GM19468 (cell line): ENCODE data around the gene HCFC1.
"Not testable (repeated sequence)": the region's sequence is repeated elsewhere in the genome, so short reads cannot be mapped to it uniquely, and the experiment has no call there.

Experiments
- ATAC-seq: cut with Tn5 transposase; IDR thresholded peaks from one replicate; pipeline ENCODE4 v1.9.1; 2021; ENCODE audit warnings: mild to moderate bottlenecking, moderate library complexity, moderate number of reproducible peaks; ENCODE audit not compliant: unreplicated experiment; ENCODE audit errors: extremely low read depth

Gene HCFC1

DNA sequence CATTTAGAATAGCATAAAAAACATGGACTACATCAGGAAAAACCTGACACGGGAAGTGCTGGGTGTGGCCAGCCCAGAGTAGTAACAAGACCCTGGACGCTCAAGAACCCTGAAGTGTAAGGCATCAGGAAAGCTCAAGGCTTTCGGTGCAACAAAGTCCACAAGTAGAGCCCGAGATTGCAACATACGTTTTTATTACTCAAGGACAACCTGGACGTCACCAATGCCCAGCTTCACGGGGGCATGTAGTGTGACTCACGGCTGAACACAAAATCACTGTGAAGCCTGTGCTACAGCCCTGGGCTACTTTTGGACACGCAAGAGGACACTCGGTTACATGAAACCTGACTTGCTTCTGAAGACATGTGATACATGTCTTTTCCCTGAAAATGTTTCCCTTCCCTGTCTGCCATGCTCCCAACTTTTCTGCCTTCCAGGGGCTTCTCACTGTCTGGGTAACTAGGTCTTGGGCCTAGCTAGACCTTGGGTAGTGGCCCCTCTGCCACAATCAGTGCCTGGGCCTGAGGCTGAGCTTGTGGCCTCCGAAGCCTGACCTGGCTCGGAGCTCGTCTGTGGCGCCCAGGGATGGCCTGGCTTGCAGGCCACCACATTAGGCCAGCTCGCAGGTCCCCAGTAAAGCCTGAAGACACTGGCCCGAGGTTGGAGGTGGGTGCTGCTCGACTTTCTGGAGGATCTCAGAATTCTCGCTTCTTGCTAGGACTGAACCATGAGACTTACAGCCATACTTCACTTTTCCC is 38.9 kb upstream of the HCFC1 start:
- no peak for ATAC-seq

DNA sequence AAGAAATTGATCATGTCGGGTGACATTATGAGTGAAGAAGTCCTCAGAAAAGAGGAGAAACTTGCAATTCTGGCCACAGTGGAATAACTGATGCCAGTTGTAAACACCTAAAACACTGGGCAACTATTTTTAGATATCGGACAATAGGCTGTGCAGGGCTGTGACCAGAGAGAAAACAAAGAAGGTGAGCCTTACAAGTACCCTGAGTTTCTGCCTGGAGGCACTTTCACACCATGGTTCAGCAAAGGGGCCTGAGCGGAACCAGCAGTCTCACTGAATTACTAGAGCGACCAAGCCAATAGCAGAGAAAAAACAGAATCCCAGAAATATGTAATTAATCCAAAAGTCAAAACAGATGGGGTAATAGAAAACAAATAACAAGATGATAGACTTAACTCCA is 36.9 kb upstream of the HCFC1 start:
- no peak for ATAC-seq

DNA sequence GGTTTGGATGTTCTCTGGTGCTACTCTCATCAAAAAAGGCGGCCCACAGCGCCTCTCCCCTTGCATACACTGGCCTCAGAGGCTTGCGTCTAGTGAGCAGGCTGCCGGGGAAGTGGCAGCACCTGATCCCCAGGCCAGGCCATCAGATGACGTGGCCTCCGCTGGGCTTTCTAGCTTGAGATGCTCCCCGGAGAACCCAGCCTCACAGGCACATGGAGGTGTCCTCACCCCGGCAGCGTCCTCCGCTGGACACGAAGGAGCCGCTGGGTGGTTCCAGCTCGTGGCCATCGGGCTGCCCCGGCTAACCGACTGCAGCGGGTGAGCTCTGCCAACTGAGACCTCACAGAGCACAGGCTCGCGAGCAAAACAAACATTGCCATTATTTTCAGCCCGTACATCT is 35.3 kb upstream of the HCFC1 start:
- no peak for ATAC-seq

DNA sequence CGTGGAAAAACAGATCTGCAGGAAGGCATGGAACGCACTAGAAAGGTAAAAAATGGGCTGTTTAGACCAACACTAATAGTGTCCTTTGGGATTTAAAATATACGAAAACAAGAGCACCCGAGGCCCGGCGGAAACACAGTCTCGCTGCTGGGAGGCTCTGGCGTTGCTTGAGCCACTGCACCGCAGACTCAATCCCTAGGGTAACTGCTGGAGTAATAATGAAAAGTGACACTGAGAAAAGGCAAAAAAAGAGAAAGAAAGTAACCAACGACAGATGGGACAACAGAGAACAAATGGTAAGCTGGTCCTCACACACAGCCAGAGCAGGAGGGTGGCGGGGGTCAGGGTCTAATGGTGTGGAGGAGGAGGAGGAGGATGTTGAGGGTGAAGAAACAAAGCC is 32.7 kb upstream of the HCFC1 start:
- ATAC-seq, result no peak

DNA sequence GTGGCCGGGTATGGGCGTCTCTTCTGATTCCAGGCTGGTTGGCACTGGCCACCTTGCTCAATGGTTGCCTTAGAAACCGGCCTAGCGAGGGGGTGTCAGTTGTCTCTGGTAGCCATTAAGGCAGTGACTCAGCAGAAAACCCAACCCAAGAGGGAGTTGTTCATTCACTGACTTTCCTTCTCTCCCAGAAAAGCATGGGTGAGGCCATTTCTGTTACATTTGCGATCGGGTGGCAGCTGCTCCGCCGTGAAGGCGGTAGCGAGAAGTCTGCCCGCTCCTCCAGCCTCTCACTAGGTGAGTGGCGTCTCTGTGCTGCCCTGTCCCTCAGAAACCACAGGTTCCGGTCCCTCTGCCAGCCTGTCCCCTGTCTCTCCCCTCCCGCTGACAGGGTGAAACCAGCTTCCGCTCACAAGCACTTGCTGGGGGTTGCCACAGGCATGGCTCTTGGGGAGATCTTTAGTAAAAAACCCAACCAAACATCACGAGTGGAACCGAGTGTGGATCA is 30.6 kb upstream of the HCFC1 start:
- ATAC-seq, result no peak

DNA sequence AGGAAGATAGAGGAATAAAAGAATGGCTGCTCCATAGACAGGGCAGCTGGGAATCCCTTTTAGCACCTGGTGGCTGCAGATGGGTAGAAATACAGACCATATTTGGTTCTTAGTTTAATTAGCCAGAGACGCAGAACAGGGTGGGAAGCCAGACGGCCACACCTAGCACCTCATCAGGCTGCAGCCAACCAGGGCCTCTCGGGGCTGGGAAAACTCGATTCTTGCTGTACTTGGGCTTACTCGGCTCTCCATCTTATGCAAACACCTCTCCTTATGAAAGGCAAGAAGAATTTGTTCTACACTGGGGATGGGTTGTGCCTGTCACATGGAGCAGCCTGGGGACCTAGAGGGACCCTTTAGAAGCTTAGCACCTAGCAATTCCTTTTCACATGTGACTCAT is 28.4 kb upstream of the HCFC1 start:
- ATAC-seq, result no peak

DNA sequence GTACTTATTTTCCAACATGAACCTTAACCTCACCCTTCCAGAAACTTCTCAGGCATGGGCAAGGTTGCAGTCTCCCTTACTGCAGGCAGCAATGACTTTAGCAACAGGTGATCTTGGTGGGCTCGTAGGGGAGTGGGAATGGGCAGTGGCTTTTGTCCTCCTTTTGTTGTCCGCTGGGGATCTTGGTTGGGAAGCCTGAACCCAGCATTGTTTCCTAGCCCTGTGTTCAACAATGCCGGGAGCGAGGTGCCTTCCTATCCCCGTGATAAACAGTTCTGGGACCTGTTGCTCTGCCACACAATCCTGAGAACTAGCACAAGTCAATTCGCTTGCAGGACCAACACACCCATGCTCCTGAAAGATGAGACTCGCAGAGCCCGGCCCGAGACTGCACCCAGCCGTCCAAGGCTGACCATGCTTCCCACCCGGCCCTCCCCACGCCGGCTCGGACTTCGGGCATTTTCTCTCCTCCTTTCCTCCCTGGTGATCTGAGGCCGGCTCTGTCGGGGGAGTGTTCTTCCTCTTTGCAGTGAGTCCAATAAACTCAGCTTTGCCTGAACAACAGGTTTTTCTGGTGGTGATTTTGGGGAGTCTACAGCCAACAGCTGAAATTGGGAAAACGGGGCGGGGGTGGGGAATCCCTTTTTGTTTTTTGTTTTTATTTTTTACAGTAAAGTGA is 27.9 kb upstream of the HCFC1 start:
- ATAC-seq, result no peak

DNA sequence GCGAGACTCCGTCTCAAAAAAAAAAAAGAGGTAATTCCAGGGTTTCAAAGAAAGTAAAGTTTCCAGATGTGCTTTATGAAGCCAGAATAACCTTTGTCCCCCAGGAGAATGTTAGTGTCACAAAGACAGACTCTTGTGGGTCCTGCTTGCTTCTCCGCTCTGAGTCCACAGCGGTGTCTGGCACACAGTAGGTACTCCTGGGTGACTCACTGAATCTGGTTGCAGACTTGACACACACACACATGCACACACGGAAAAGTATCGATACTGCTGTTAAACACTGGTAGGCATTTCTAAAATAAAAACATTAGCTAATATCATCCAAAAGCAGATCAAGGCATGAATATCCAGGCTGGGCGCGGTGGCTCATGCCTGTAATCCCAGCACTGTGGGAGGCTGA is 23.9 kb upstream of the HCFC1 start:
- ATAC-seq, result no peak

DNA sequence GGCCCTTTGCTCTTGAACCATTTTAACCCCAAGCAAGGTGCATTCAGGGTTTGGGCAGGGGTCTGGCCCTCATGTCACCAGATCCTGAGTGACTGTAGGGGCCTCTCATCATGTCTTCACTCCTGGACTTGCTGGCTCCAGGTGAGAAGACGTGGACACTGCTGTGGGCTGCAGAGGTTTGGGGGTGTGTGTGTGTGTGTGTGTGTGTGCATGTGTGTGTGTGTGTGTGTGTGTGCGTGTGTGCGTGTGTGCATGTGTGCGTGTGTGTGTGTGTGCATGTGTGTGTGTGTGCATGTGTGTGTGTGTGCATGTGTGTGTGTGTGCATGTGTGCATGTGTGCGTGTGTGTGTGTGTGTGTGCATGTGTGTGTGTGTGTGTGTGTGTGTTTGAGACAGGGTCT is 22.8 kb upstream of the HCFC1 start:
- not testable (repeated sequence) for ATAC-seq

DNA sequence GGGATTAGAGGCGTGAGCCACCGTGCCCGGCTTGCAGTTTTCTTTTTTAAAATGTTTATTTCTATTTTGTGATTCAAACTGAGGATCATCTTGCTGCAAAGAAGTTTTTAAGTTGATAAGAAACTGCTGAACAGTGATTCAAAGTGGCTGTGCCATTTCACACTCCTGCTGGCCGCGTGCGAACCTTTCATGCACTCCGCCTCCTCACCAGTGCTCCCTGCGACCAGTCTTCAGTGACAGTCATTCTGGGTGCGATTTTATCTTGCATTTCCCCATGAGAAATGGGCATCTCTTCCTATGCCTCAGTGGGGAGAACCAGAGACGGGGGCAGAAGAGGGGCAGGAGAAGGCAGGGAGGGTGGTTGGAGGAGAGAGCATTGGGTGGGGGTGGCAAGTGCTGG is 22.4 kb upstream of the HCFC1 start:
- ATAC-seq, result no peak

DNA sequence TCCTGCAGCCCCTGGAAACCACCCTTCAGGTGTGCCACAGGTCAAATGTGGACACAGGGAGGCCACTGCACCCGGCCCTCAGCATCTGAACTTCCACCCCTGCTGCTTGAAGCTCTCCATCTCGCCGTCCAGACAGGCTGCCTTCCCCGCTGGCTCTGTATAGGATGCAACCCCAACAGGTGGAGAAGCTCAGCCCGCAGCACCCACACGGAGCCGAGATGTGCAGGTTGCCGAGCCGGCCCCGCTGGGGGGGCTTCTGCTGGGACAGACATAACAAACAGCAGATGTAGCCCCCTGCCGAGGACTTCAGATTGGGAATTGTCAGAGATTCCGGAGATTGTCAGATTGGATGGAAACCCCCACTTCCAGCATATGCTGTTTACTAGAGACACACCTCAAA is 21.5 kb upstream of the HCFC1 start:
- no peak for ATAC-seq

DNA sequence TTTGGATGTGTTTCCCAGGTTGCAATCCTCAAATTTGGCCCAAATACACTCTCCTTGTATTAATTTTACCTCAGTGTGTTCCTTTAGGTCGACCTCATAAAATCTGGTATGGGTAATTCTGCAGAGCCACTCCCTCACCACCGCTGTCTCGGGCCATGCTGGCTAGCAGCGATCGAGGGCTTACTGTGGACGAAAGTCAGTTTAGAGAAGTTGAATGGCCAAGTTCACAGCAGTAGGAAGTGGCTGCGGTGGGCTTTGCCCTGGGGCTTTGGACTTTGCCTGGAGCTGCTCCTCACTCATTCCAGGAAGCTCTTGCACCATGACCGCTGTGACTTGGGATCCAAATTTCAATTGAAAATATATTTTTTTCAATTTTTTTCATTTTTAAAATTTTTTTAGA is 20.6 kb upstream of the HCFC1 start:
- no peak for ATAC-seq

DNA sequence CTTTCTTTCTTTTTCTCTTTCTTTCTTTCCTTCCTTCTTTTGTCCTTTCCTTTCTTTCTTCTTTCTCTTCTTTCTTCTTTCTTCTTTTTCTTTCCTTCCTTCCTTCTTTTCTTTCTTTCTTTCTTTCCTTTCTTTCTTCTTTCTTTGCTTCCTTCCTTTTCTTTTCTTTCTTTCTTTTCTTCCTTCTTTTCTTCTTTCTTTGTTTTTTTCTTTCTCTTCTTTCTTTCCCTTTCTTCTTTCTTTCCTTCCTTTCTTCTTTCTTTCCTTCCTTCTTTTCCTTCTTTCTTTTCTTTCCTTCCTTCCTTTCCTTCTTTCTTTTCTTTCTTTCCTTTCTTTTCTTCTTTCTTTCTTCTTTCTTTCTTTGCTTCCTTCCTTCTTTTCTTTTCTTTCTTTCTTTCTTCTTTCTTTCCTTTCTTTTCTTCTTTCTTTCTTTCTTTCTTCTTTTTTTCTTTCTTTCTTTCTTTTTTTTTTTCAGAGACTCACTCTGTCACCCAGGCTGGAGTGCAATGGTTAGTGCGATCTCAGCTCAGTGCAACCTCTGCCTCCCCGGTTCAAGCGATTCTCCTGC is 19.5 kb upstream of the HCFC1 start:
- no peak for ATAC-seq

DNA sequence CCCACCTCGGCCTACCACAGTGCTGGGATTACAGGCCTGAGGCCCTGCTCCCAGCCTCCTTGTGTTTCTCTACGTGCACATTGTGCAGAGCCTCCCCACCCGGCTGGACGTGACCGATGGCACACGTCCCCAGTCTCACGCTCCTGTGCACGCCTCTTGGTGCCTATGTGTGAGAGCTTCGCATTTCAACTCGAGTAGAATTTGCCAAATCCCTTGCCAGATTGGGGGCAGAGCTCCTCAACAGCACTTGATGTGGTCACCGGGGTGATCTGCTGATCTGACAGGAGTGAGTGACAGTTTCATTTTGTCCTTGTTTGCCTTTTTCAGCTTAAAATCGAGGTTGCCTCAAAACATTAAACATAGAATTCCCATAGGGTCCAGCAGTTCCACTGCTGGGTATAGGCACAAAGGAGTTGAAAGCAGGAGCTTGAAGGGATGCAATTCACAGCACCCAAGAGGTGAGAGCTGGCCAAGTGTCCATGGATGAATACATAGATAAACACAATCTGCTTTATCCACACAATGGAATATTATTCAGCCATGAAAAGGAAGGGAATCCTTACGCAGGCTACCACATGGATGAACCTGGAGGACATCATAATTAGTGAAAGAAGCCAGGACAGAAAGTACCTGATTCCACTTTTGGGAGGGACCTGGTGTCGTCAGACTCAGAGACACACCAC is 18.5 kb upstream of the HCFC1 start:
- ATAC-seq, result no peak

DNA sequence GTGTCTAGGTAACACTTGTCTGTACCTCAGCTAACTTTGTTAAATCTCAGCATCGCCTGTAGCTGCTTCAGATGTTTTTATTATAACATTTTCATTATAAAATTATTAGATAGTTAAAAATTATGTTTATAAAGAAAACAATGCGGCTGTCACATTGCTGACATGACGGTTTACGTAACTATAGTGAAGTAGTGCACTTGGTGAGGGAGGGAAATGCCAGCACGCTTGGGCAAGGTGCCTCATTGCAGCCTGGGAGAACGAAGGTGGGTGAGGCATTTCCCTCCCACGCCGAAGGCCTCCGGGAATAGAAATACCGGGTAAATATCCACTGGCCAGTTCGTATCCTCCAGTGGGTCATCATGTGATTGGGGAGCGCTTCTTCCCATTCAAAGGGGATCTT is 16.9 kb upstream of the HCFC1 start:
- ATAC-seq, result no peak

DNA sequence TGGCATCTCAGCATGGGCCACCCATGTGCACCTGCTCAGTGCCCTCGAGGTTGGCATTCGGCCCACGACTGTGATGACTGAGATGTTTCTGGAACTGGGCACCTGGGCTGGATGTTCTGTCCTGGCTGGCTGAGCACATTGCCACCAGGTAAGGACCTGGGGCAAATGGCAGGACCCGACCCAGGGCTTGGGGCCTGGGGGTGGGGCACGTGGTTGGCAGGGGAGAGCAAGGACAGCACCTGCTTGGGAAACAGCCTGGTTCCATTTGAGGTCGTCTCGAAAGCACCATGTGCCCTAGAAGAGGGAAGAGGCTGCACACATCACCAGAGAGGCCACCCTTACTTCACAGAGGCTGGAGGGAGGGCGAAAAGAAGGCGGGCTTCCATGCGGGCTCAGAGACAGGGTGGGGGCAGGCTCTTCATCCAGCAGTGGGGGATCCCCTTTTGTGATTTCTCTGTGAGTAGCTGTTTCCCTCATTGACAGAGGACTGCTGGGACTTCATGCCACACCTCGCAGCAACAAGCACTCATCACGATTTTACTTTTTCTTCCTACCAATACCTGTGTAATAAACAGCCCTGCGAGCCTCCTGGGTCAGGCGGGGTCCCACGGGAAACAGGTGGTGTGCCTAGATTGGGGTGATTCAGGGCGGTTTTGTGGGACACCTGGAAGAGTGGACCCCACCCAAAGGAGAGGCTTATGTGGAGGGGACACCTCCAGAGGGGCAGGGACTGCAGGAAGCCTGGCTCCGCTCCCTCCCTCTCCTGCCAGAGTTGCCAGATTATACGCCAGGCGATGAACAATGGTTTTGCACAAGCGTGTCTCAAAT is 12.9 kb upstream of the HCFC1 start:
- no peak for ATAC-seq

DNA sequence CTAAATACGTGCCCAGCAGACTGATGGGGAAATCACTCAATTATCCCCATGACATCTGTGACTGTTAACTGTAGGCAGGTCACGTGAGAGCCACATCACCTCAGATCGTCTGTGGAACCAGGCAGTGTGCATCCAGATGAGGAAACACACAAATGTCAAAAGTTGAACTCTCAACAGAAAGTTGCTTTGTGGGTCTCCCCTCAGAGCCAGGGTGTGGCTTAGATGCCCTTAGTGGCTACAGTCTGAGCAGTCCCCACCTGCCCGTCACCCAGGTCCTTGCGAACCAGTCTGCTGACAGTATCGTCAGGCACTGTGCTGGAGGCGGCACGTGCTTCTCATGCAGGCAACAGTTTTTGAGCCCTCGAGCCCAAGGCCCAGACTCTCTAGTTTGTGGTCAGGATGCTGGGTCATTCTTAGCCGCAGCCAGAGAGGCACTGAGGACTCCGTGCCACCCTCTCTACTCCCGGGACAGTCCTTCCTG is 11.7 kb upstream of the HCFC1 start:
- no peak for ATAC-seq

DNA sequence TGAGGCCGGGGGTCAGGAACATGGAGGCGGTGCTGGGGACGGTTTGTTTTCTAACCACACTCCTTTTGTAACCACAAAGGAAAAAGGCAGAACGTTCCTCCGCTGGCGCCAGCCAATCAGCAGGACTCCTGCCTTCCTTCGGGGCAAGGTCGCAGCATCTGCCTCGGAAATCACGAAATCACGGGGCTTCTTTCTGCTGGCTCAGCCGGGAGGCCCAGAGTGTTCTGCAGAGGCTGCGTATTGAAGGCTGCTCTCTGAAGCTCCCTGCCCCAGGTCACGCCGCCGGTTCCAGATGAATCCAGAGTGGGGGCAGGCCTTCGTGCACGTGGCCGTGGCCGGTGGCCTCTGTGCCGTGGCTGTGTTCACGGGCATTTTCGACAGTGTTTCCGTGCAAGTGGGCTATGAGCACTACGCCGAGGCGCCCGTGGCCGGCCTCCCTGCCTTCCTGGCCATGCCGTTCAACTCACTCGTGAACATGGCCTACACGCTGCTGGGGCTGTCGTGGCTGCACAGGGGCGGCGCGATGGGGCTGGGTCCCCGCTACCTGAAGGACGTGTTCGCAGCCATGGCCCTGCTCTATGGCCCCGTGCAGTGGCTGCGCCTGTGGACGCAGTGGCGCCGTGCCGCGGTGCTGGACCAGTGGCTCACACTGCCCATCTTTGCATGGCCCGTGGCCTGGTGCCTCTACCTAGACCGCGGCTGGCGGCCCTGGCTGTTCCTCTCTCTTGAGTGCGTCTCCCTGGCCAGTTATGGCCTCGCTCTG is 10.3 kb upstream of the HCFC1 start:
- ATAC-seq, result no peak

DNA sequence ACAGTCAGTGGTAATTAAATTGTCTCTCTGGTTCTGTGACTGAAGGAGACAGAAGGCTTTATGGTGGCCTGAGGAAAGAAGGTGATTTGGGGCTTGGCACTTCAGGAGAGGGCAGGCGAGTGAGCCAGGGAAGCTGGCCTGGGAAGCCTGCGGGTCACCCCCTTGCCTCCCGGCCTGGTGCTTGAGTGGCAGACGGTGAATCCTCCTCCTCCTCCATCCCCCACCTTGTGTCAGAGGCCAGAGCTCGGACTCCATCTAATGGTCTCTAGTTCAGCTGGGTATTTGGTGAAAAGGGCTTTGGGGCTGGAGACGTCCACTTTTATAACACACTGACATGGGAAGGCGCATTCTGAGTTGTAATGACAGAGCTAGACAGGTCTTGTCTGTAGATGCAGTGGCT is 9.6 kb upstream of the HCFC1 start:
- ATAC-seq, result no peak
